ENCODE data around the gene FMC1.
"Not testable (repeated sequence)": the region's sequence is repeated elsewhere in the genome, so short reads cannot be mapped to it uniquely, and the experiment has no call there.

FMC1 gene

DNA sequence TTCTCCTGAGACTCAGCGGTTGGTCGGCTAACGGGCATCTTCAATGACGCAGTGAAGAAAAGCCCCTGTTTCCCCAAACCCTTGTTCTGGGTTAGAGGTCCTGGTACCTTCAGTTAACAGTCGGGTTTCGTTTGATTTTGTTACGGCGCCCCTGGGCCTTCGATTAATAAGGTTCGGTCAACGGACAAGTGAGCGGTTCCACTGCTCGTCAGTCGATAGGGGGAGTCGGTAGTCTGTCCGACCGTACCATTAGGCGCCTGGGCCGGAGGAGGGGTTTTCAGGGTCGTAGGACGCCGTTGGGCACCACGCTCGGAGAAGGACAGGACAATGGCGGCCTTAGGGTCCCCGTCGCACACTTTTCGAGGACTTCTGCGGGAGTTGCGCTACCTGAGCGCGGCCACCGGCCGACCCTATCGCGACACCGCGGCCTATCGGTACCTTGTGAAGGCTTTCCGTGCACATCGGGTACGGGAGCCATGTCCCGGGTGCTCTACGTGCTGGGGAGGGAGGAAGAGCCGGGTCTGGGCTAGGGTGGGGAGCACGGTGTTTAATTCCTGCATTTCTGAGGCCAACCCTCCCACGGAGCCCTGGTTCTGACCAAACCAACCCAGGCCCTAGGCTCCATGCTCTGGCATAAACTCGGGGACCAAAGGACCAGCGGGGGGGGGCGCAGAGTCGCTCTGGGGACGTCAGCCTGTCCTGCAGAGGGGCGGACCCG, at the start of gene FMC1:
FMC1 (plus strand) TSS at position 280 of the 718 bp plus-strand sequence; CDS start at position 328, 48 bp downstream.
- DNase-seq, result peak; percentile 91

- DNase-seq, result no peak
These were observed 48.3 kb upstream of the FMC1 start for GRCh38 chr7:139292821-139293220.

- no peak for DNase-seq
These were observed 47.6 kb upstream of the FMC1 start for GRCh38 chr7:139293534-139293933.

DNA sequence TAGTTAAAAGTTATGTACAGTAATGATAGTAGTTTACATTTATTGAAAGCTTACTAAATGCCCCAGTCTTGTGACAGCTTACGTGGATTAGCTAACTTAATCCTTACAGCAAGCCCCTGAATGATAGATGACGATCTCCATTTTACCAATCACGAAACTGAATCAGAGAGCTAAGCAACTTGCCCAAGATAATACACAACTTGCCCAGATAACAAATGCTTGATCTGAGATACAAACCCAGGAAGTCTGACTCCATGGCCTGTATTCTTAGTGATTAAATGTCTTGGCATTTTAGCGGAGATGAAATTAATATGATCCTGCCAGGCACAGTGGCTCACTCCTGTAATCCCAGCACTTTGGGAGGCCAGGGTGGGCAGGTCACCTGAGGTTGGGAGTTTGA, 46.9 kb upstream of the FMC1 start:
- no peak for DNase-seq

DNA sequence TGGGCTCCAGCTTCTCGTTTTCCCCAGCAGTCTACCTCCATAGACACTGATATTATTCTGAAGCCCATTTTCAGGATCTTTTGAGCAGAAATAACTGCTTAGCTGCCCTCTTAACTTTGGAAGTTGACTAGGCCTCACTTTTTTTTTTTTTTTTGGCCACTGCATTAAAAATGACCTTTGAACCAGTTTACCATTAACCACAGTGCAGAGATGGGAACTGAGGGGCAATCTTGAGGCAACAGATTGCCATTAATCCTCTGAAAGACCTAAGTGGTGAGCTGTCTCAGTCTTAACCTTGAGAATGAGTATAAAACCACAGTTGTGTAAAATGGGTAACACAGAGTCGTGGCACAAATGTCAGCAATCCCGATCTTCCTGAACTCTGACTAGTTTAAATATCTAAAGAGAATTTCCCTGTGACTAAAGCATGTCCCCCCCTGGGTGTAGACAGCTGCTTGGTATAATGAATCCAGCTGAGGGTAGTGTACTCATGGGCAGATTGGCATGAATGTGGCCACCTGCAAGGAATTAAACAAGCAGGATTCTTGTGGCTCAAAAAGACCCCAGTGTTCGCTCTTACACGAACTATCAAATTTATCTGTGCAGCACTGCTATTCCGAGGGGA, 46.1 kb upstream of the FMC1 start:
- no peak for DNase-seq

DNA sequence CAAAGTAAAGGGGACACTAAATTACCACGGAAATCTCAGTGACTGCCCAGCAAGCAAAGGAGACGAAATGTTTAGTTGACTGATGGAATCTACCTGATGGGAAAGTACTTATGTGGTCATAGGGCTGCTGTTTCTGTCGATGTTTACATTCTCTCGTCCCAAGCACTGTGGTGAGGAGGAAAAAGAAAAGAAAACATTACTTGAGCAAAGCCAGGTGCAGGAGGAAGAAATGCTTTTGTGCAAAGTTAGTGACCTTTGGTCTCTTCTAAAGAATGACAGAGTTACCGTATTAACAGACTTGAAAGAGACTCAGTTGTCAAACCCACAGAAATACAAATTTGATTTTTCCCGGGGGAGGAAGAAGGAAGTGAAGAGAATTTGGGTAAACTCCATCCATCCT, 43.3 kb upstream of the FMC1 start:
- DNase-seq, result no peak

- DNase-seq, result no peak
These were observed 41.8 kb upstream of the FMC1 start for GRCh38 chr7:139299296-139299695.

GRCh38 chr7:139300390-139300789, 40.7 kb upstream of the FMC1 start:
- DNase-seq, result no peak

- no peak for DNase-seq
These were observed 36.6 kb upstream of the FMC1 start for GRCh38 chr7:139304517-139304916.

DNA sequence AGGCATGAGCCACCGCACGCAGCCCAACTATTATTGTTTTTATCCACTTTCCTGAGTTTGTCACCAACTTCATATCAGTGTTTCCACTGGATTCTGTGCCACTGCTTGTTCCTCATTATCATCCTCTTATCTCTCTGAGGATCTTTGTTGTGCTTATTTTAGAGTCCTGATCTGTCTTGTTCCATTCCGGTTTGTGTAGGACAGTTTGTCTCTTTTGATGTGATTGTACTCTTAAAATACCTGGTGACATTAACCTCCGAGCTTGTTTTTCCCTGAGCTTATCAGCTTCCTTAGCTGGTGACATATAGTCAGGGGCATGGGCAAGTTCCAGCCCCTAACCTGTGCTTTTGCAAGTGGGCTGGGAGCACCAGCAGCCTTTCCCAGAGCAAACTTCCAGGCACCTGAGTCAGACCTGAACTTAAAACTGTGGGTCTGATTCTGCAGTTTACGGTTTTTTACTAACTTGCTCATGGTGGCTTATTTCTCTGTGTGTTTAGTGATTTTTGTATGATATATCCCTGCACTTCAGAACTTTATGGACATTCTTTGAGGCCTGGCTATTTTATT, 23.1 kb upstream of the FMC1 start:
- no peak for DNase-seq

GRCh38 chr7:139321071-139321745, 19.9 kb upstream of the FMC1 start:
- no peak for DNase-seq

- DNase-seq, result not testable (repeated sequence)
These were observed 16.4 kb upstream of the FMC1 start for GRCh38 chr7:139324709-139325108.

GRCh38 chr7:139328375-139328774, 12.8 kb upstream of the FMC1 start:
- no peak for DNase-seq

DNA sequence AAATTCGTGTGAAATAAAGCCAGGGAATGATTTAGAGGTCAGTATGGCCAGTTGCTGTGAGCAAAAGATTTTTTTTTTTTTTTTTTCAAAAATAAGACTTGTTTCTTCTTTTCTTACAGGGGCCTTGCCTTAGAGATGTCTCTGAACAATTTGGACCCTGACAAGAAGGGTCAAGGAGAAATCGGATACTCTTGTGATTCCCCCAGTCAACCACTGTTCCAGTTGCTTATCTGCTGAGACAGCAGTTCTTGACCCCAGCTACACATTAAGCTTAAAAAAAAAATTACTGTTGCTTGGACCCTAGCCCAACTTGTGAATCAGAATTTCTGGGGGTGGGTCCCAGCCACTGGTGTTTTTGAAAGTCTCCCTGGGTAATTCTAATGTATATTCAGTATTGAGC, 12.0 kb upstream of the FMC1 start:
- no peak for DNase-seq

GRCh38 chr7:139330333-139331030, 10.7 kb upstream of the FMC1 start:
- DNase-seq, result no peak

DNA sequence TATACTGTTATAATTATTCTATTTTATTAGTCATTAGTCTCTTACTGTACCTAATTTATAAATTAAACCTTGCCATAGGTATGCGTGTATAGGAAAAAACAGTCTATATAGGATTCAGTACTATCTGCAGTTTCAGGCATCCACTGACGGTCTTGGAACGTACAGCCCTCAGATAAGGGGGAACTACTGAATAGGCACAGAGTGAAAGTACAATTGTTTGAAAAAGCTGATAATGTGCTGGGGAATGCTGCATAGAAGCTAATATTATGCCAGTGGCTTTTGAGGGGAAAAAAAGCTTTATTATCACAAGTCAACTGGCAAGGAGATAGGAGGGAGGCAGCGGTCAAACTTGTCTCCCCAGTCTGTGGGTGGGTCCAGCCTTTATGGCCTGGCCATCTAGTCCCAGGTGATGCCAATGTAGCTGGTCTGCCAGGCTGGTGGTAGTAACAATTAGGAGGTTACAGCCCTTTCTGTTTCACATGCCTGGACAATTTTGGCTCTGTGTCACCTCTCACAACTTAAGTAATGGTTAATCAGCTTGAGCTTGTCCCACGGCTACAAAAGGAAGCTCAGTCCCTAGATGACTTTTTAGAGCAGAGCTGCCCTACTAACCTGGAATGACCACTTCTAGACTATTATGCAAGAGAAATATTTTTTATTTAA, 8.3 kb upstream of the FMC1 start:
- no peak for DNase-seq

GRCh38 chr7:139333443-139333842, 7.7 kb upstream of the FMC1 start:
- not testable (repeated sequence) for DNase-seq

GRCh38 chr7:139334399-139335150, 6.6 kb upstream of the FMC1 start:
- DNase-seq, result no peak

DNA sequence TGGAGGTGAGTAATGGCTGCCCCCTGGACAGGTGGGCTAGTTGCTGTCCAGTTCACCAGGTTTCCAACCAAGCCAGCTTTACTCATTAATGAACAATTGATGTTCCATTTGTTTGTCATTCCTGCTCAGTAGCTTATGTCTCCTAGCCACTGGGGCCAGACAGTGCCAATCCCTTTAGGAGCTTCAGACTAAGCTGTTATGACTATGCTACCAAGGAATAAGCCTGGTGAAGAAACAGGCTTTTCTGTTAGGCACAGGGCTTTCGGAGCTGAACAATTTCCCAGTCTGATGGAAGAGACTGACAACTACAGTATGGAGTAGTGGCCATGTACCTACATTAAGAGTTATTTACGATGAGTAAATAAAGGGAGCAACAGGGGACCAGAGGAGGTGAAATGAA, 2.1 kb upstream of the FMC1 start:
- no peak for DNase-seq

- DNase-seq, result no peak
These were observed 1.5 kb upstream of the FMC1 start for GRCh38 chr7:139339698-139340036.

DNA sequence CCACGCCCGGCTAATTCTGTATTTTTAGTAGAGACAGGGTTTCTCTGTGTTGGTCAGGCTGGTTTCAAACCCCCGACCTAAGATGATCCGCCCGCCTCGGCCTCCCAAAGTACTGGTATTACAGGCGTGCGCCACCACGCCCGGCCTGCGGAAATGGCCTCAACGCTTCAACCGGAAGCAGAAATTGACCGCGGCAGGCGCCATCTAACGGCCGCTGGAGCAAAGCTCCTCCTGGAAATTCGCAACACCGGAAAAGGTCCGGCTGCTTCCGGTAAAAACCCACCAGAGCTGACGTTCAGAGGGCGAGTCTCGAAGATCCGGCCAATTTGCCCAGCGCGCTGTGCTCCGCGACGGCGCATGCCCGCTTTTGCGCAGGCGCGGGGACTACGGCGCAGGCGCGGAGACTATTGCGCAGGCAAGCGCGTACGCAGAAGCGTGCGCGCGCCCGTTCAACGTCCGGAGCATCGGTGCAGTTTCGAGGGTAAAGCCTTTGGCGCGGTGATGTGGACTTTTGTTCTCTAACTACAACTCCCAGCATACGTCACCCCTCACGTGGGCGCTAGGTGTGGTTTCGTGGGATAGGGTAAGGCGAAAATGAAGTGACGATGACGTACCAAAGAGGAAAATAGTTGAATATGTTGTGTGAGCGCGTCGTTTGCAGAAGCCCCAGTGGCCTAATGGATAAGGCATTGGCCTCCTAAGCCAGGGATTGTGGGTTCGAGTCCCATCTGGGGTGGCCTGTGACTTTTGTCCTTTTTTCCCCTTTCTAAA, 915 bp upstream of the FMC1 start:
- peak; percentile 99 for DNase-seq

- DNase-seq, result no peak
These were observed 404 bp upstream of the FMC1 start for GRCh38 chr7:139340808-139341057.
